A549 (cell line): Measurements from ENCODE around the gene IRAK1.

Experiments
- BHLHE40 ChIP-seq: IDR thresholded peaks from 2 replicates; pipeline ENCODE4 v1.6.1; 2012; ENCODE audit warnings: low read depth, low read length, inconsistent platforms
- NFE2L2 ChIP-seq: fragments of 150-350 bp; conservative IDR thresholded peaks from 2 replicates; pipeline ENCODE4 v1.6.1; 2014; ENCODE audit warnings: low read length
- POLR2A ChIP-seq: IDR thresholded peaks from 2 replicates; pipeline ENCODE4 v1.6.1; 2012; ENCODE audit warnings: mild to moderate bottlenecking, low read length
- REST ChIP-seq: fragments of 200-600 bp; sonication (generic); IDR thresholded peaks from 2 replicates; pipeline ENCODE4 v1.6.1; 2016; ENCODE audit warnings: antibody characterized with exemption, mild to moderate bottlenecking, moderate library complexity
- TF ChIP-seq, protein P1 (sequence below): fragments of >200 bp; sonication (Bioruptor Twin); formaldehyde crosslinking; IDR thresholded peaks from 3 replicates; pipeline ENCODE4 v1.5.1; 2016

GRCh38 chrX:154032653-154033052 lies 13.0 kb upstream of the IRAK1 start:
- no peak for TF ChIP-seq NFE2L2
- TF ChIP-seq, protein P1, sequence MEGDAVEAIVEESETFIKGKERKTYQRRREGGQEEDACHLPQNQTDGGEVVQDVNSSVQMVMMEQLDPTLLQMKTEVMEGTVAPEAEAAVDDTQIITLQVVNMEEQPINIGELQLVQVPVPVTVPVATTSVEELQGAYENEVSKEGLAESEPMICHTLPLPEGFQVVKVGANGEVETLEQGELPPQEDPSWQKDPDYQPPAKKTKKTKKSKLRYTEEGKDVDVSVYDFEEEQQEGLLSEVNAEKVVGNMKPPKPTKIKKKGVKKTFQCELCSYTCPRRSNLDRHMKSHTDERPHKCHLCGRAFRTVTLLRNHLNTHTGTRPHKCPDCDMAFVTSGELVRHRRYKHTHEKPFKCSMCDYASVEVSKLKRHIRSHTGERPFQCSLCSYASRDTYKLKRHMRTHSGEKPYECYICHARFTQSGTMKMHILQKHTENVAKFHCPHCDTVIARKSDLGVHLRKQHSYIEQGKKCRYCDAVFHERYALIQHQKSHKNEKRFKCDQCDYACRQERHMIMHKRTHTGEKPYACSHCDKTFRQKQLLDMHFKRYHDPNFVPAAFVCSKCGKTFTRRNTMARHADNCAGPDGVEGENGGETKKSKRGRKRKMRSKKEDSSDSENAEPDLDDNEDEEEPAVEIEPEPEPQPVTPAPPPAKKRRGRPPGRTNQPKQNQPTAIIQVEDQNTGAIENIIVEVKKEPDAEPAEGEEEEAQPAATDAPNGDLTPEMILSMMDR = no peak
- TF ChIP-seq REST = no peak
- no peak for TF ChIP-seq BHLHE40
- TF ChIP-seq POLR2A = no peak
